Loucy (cell line): ENCODE data around the gene ITGA6.

Experiments used
- EZH2phosphoT487 ChIP-seq: fragments of 200-600 bp; IDR thresholded peaks from 2 replicates; pipeline ENCODE4 v1.6.1; 2018; ENCODE audit warnings: antibody characterized with exemption, mild to moderate bottlenecking, moderate library complexity, borderline replicate concordance
- TF ChIP-seq, protein P1 (sequence below): fragments of 200-600 bp; sonication (generic); conservative IDR thresholded peaks from 2 replicates; pipeline ENCODE4 v1.5.1; 2014; ENCODE audit warnings: mild to moderate bottlenecking, antibody characterized with exemption, low read length

DNA sequence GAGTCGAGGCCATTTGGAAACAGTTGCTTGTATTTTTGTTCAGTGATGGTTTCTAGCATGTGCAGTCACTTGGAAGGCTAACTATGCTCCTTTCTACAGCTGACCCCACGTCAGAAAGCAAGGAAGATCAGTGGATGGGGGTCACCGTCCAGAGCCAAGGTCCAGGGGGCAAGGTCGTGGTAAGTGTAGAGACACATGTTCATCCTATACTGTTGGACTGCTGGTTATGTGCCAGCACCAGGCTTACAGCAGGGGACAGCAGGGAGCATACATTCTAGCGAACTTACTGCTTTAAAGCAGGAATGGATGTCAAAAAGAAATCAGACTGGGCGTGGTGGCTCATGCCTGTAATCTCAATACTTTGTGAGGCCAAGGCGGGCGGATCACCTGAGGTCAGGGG is 40.0 kb downstream of the ITGA6 start:
- TF ChIP-seq, protein P1, sequence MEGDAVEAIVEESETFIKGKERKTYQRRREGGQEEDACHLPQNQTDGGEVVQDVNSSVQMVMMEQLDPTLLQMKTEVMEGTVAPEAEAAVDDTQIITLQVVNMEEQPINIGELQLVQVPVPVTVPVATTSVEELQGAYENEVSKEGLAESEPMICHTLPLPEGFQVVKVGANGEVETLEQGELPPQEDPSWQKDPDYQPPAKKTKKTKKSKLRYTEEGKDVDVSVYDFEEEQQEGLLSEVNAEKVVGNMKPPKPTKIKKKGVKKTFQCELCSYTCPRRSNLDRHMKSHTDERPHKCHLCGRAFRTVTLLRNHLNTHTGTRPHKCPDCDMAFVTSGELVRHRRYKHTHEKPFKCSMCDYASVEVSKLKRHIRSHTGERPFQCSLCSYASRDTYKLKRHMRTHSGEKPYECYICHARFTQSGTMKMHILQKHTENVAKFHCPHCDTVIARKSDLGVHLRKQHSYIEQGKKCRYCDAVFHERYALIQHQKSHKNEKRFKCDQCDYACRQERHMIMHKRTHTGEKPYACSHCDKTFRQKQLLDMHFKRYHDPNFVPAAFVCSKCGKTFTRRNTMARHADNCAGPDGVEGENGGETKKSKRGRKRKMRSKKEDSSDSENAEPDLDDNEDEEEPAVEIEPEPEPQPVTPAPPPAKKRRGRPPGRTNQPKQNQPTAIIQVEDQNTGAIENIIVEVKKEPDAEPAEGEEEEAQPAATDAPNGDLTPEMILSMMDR: no peak
- no peak for TF ChIP-seq EZH2phosphoT487
